ENCODE data around the gene GSK3A.

Gene GSK3A

GRCh38 chr19:42253245-42254088 lies 11.1 kb upstream of the GSK3A start (continued):
- TF ChIP-seq PRDM4 (tag by site-specific recombination; IDR thresholded peaks at IDR 0.05) (0 out of 2 replicates have a peak, but pooled peaks have one; percentile 16), ZNF580 (tag by site-specific recombination; IDR thresholded peaks at IDR 0.05) (peak; percentile 92), ZBTB1 (tag by site-specific recombination; IDR thresholded peaks at IDR 0.05) (0 out of 2 replicates have a peak, but pooled peaks have one; percentile 5), ZNF610 (tag by site-specific recombination; IDR thresholded peaks at IDR 0.05; ENCODE audit: borderline replicate concordance) (peak; percentile 82), ZNF639 (tag by site-specific recombination; IDR thresholded peaks at IDR 0.05) (peak; percentile 11; the same call in 1 of the 2 replicates), TSHZ1 (tag by site-specific recombination; IDR thresholded peaks at IDR 0.05; ENCODE audit: borderline replicate concordance) (no peak), ZNF335 (tag by site-specific recombination; conservative IDR thresholded peaks at IDR 0.05) (peak; percentile 86), EGR2 (tag by site-specific recombination; IDR thresholded peaks at IDR 0.05; ENCODE audit: low read depth) (peak; percentile 82), PRDM10 (tag by site-specific recombination; IDR thresholded peaks at IDR 0.05) (peak; percentile 89), PRDM2 (tag by site-specific recombination; IDR thresholded peaks at IDR 0.05; ENCODE audit: borderline replicate concordance) (no peak), REPIN1 (tag by site-specific recombination; IDR thresholded peaks at IDR 0.05; ENCODE audit: low read depth) (0 out of 2 replicates have a peak, but pooled peaks have one; percentile 54), SP3 (tag by site-specific recombination; IDR thresholded peaks at IDR 0.05) (peak; percentile 80), INSM2 (tag by site-specific recombination; IDR thresholded peaks at IDR 0.05) (0 out of 2 replicates have a peak, but pooled peaks have one; percentile 24), ZNF624 (tag by site-specific recombination; IDR thresholded peaks at IDR 0.05) (no peak), PATZ1 (tag by site-specific recombination; IDR thresholded peaks at IDR 0.05) (peak; percentile 59)
